BJ (cell line): Measurements from ENCODE around the gene DACH1. TPM values are rescaled to one million over a fixed set of nuclear protein-coding genes. Genes with fewer than 3 reads are reported as not detected.

Source experiments
- CTCF ChIA-PET: fragments of 350-600 bp; formaldehyde crosslinking; extraction: SDS; loops from one replicate; lab custom pipeline; 2021; ENCODE audit warnings: antibody characterized with exemption, inconsistent platforms; lab: Yijun Ruan, JAX
- POLR2A ChIA-PET: fragments of 300-600 bp; sonication (Branson Sonifier 250); formaldehyde crosslinking; extraction: SDS; loops from one replicate; lab custom pipeline; 2021; ENCODE audit warnings: antibody characterized with exemption; lab: Charles Lee
- DNase-seq: peaks from one replicate; pipeline ENCODE4 v3.0.0-alpha.2; 2011; ENCODE audit warnings: low read depth
- H3K27me3 ChIP-seq: 2 replicates; pipeline ENCODE4 v1.6.0; 2011; ENCODE audit warnings: low read length; ENCODE audit not compliant: control insufficient read depth, insufficient read depth
- H3K36me3 ChIP-seq: 2 replicates; pipeline ENCODE4 v1.5.1; 2011; ENCODE audit warnings: low read length; ENCODE audit not compliant: control insufficient read depth, insufficient read depth
- H3K4me3 ChIP-seq: 2 replicates; pipeline ENCODE4 v1.5.1; 2011; ENCODE audit warnings: low read depth, mild to moderate bottlenecking, control low read depth, low read length
- CTCF ChIP-seq: IDR thresholded peaks from 2 replicates; pipeline ENCODE4 v1.5.1; 2011; ENCODE audit warnings: low read depth, mild to moderate bottlenecking, control low read depth, inconsistent platforms, low read length, moderate library complexity; ENCODE audit not compliant: insufficient read depth
- polyA plus RNA-seq: library from polyadenylated mRNA; depleted of rRNA; stranded (reverse); fragments of >200 nt; gene quantifications from 2 replicates; pipeline ENCODE4 v1.2.3, GENCODE V29; 2011

Gene DACH1
- polyA plus RNA-seq, 1 experiment = 0.01 TPM

GRCh38 chr13:71474936-71475335 lies 392.1 kb downstream of the DACH1 start:
- Histone ChIP-seq H3K4me3 (no peak overlapping the region), H3K36me3 (no peaks in the 10 kb centered on the region), H3K27me3 (no peaks in the 10 kb centered on the region)
- no peak for DNase-seq
- no peak for TF ChIP-seq CTCF
- ChIA-PET POLR2A (no interaction called here), CTCF (no interaction called here)

DNA sequence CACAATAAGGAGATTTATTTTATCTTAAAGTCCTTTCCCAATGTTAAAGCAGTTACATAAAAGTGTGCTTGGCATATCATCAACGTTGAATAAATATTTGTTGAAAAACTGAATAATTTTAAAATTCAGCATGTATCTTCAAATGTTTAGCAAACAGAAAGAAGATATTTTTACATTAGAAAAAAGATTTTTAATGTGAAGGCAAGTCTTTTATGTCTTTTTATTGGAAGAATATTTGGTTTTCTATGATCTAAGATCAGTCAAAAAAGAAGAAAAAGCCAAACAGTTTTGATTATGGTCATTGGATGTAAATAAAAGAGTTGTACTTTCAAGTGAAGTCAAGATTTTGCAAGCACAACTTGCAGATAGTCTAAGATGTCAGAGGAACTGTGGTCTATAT lies 397.4 kb downstream of the DACH1 start:
- H3K27me3 ChIP-seq = no peaks in the 10 kb centered on the region
- no peak for DNase-seq
- no peak overlapping the region for H3K4me3 ChIP-seq
- H3K36me3 ChIP-seq = no peaks in the 10 kb centered on the region
- ChIA-PET POLR2A (no interaction called here), CTCF (interaction anchor here (0.8 kb wide), 1 partner anchor 30 kb away, joined by 3 read pairs; no protein-coding TSS in a partner anchor)
- no peak for TF ChIP-seq CTCF

DNA sequence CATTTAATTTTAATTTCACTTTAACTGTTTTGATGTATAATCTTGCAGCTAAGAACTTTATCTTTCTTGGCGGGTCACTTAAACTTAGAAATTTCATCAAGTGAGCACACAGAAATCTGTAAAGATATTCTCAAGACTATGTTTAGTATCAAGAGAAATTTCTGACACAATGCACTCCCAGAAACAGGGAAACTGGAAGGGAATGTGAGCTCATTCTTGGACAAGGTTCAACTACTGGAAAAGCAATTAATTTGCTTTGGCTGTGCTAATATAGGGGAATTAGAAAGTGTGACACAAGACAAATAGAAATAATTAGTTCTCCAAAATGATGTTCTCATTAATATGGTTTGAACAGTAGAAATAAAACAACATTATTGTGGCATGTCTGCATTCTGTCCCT lies 402.3 kb downstream of the DACH1 start:
- H3K36me3 ChIP-seq = no peaks in the 10 kb centered on the region
- no peak for DNase-seq
- TF ChIP-seq CTCF = no peak
- no peak overlapping the region for H3K4me3 ChIP-seq
- no peaks in the 10 kb centered on the region for H3K27me3 ChIP-seq
- CTCF ChIA-PET = no interaction called here
- POLR2A ChIA-PET = no interaction called here

DNA sequence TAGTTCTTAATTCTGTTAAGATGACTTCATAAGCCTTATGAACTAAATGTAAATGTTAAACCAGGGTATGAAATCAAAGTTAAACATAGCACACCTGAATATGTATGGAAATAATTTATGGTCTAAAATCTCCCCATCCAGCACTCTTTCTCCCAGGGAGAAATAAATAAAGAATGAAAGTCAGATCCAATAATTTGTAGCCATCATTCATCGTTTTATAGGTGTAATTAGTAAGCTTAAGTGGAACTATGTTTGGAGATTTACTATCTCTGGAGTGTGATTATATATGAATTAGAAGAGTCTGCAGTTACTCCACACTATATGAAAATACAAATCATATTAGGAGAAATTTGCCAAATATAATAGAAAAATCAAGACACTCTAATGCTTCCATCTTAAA lies 405.1 kb downstream of the DACH1 start:
- ChIA-PET POLR2A (no interaction called here), CTCF (no interaction called here)
- no peaks in the 10 kb centered on the region for H3K27me3 ChIP-seq
- H3K36me3 ChIP-seq = no peaks in the 10 kb centered on the region
- DNase-seq = no peak
- no peak for TF ChIP-seq CTCF
- H3K4me3 ChIP-seq = no peak overlapping the region

DNA sequence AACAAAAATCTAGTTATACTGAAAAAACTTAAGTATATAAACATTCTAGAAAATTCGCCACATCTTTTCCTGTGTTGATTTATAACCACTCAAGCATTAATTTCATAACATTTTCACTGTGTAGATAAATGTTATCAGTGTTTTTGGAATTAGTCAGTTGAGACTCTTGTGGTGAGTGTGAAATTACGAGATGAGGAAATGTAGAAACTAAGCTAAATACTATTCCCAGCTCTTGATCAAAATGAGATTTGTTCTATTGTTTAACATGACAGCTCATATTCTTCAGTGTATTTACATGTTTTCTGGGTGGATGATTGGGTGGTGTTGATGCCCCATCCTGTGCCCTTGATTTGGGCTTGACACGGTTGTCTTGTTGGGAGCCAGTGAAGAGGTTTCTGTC lies 406.8 kb downstream of the DACH1 start:
- no peaks in the 10 kb centered on the region for H3K27me3 ChIP-seq
- CTCF ChIA-PET = no interaction called here
- no peak for DNase-seq
- POLR2A ChIA-PET = no interaction called here
- H3K4me3 ChIP-seq = no peak overlapping the region
- no peak for TF ChIP-seq CTCF
- H3K36me3 ChIP-seq = no peaks in the 10 kb centered on the region
